Smooth muscle cell (in vitro differentiated cells): ENCODE data around the gene TAL1. TPM values are rescaled to one million over a fixed set of nuclear protein-coding genes. Genes with fewer than 3 reads are reported as not detected.

ENCODE experiments used
- DNase-seq: peaks from one replicate; lab custom pipeline; 2025; ENCODE audit not compliant: unreplicated experiment; lab: John Stamatoyannopoulos, UW
- H2AFZ ChIP-seq: fragments of 200-600 bp; sonication (generic); 2 replicates; pipeline ENCODE4 v1.6.0; 2016; ENCODE audit warnings: antibody characterized with exemption, low read depth, mild to moderate bottlenecking
- H3F3A ChIP-seq: fragments of 200-600 bp; sonication (generic); 2 replicates; pipeline ENCODE4 v1.6.0; 2017; ENCODE audit warnings: antibody characterized with exemption, low read depth
- H3K27ac ChIP-seq: fragments of 200-600 bp; sonication (generic); 2 replicates; pipeline ENCODE4 v1.5.1; 2016; ENCODE audit warnings: low read depth, mild to moderate bottlenecking
- H3K27me3 ChIP-seq: fragments of 200-600 bp; sonication (generic); 2 replicates; pipeline ENCODE4 v1.6.1; 2016; ENCODE audit warnings: low read depth, mild to moderate bottlenecking
- H3K36me3 ChIP-seq: fragments of 200-600 bp; sonication (generic); 2 replicates; pipeline ENCODE4 v1.5.1; 2016; ENCODE audit warnings: low read depth
- H3K4me1 ChIP-seq: fragments of 200-600 bp; sonication (generic); 2 replicates; pipeline ENCODE4 v1.5.1; 2016; ENCODE audit warnings: low read depth
- H3K4me2 ChIP-seq: fragments of 200-600 bp; sonication (generic); 2 replicates; pipeline ENCODE4 v1.6.0; 2016; ENCODE audit warnings: mild to moderate bottlenecking
- H3K4me3 ChIP-seq: fragments of 200-600 bp; sonication (generic); 2 replicates; pipeline ENCODE4 v1.5.1; 2016; ENCODE audit warnings: mild to moderate bottlenecking
- H3K79me2 ChIP-seq: fragments of 200-600 bp; sonication (generic); 2 replicates; pipeline ENCODE4 v1.6.0; 2016; ENCODE audit warnings: low read depth, mild to moderate bottlenecking
- H3K9ac ChIP-seq: fragments of 200-600 bp; sonication (generic); 2 replicates; pipeline ENCODE4 v1.6.0; 2016; ENCODE audit warnings: low read depth
- H3K9me3 ChIP-seq: fragments of 200-600 bp; sonication (generic); replicated peaks from 2 replicates; pipeline ENCODE4 v1.5.1; 2016; ENCODE audit warnings: low read depth
- H4K20me1 ChIP-seq: fragments of 200-600 bp; sonication (generic); 2 replicates; pipeline ENCODE4 v1.6.0; 2016; ENCODE audit warnings: low read depth
- WGBS: methylation state at CpG from one replicate; pipeline ENCODE4 v1.1.7; 2016; ENCODE audit warnings: low lambda C conversion rate; 5-methylcytosine and 5-hydroxymethylcytosine counted together
- polyA plus RNA-seq: library from polyadenylated mRNA; unstranded; fragments of >200 nt; fragmentation: Nextera tagmentation; extraction: Ambion mirVana; gene quantifications from 2 replicates; pipeline ENCODE4 v1.2.1, GENCODE V29; 2016
- total RNA-seq: library from RNA; depleted of rRNA; stranded (reverse); fragments of >200 nt; gene quantifications from 2 replicates; pipeline ENCODE4 v1.2.3, GENCODE V29; 2014
- TF ChIP-seq, protein P1 (sequence below): fragments of 200-600 bp; sonication (generic); IDR thresholded peaks from 2 replicates; pipeline ENCODE4 v1.5.1; 2017; ENCODE audit warnings: borderline replicate concordance, mild to moderate bottlenecking, antibody characterized with exemption; ENCODE audit not compliant: insufficient read depth, poor library complexity, severe bottlenecking

The TAL1 gene
- total and polyA plus RNA-seq, 2 experiments from 2014 or later, result not detected

DNA sequence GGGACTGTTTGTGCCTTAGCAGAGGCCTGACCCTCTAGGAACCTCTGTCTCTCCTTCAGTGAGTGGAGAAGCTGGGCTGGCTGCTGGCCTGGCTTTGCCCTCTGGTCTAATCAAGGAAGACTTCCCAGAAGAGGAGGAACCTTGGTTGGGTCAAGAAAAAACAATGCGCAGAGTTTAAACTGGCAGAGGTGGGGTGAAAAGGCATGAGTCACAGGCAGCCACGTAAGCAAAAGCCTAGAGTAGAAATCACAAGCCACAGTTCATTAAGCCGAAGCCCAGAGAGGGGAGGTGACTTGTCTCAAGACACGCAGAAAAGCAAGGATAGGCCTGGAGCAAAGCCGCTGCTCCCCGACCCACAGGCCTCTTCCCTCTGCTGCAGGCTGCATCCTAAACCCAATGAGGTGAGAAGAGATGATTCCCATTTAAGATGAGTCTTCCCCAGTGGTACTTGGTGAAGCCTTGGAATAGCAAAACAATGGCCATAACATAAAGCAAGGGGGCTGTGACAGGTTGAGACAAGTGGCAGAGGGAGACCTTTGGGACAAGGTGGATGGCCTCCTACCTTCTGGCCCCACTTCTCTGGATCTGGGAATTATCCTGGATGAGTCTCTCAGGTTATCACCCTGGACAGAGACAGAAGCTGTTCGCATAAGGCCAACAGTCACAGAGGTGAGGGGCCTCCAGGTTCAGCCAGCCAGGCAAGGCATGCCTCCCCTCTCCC is 49.9 kb downstream of the TAL1 start:
- H3K27me3 ChIP-seq, result peaks cover 7% of the 10 kb centered on the region
- H3F3A ChIP-seq, result peaks cover 7% of the 10 kb centered on the region
- TF ChIP-seq, protein P1, sequence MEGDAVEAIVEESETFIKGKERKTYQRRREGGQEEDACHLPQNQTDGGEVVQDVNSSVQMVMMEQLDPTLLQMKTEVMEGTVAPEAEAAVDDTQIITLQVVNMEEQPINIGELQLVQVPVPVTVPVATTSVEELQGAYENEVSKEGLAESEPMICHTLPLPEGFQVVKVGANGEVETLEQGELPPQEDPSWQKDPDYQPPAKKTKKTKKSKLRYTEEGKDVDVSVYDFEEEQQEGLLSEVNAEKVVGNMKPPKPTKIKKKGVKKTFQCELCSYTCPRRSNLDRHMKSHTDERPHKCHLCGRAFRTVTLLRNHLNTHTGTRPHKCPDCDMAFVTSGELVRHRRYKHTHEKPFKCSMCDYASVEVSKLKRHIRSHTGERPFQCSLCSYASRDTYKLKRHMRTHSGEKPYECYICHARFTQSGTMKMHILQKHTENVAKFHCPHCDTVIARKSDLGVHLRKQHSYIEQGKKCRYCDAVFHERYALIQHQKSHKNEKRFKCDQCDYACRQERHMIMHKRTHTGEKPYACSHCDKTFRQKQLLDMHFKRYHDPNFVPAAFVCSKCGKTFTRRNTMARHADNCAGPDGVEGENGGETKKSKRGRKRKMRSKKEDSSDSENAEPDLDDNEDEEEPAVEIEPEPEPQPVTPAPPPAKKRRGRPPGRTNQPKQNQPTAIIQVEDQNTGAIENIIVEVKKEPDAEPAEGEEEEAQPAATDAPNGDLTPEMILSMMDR, result no peak
- WGBS, result 65% methylated on average over 7 of the region's 7 CpGs
- no peaks in the 10 kb centered on the region for H3K4me1 ChIP-seq
- H3K4me2 ChIP-seq, result no peak overlapping the region
- no peaks in the 10 kb centered on the region for H3K9me3 ChIP-seq
- no peak overlapping the region for H3K27ac ChIP-seq
- no peaks in the 10 kb centered on the region for H3K36me3 ChIP-seq
- no peak for DNase-seq
- H2AFZ ChIP-seq, result no peak overlapping the region
- no peak overlapping the region for H3K9ac ChIP-seq
- H3K4me3 ChIP-seq, result no peak overlapping the region
- H4K20me1 ChIP-seq, result no peaks in the 10 kb centered on the region
- H3K79me2 ChIP-seq, result no peaks in the 10 kb centered on the region

DNA sequence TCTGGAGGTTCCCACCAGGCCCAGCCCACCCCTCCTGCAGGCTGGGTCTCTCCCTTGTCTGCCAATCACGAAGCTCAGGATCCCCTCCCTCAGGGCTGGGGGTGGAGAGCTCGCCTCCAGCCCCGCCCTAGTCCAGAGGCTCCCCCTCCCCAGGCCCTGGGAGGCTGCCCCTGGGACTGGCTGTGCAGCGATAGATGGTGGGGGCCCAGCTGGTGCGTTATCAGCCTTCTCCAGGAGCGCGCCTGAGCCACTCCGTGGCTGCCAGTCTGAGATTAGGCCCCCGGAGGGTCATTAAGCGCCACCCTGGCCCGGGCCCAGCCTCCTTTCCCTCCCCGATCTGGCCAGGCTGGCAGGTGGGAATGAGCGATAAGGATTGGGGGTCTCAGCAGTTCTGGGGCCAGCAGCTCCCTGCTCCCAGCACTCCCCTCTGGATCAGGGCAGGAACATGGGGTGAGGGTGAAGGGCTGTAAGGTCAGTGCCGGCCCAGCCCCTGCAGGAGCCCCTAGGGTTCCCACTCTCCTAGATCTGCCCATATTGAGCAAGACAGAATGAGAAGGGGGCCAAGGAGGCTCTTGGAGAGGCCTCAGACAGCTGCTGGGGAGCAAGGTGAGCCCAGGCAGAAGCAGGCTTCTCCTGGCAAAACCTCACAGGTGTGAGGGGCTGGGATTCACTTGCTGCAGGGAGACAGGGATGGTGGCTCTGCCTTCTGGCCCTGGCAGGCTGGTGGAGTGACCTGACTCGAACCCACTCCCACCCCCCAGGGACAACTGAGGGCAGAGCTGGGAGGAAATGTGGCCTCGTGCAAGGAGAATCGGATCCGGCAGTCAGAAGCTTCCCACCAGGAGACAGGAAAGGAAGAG is 50.7 kb downstream of the TAL1 start:
- H3K27me3 ChIP-seq, result peaks cover 7% of the 10 kb centered on the region
- no peak for DNase-seq
- WGBS, result 76% methylated on average over 16 of the region's 18 CpGs
- no peak overlapping the region for H3K4me3 ChIP-seq
- no peak overlapping the region for H3K9ac ChIP-seq
- H3F3A ChIP-seq, result peaks cover 7% of the 10 kb centered on the region
- H3K4me1 ChIP-seq, result no peaks in the 10 kb centered on the region
- H4K20me1 ChIP-seq, result no peaks in the 10 kb centered on the region
- H3K27ac ChIP-seq, result no peak overlapping the region
- no peaks in the 10 kb centered on the region for H3K79me2 ChIP-seq
- no peak overlapping the region for H3K4me2 ChIP-seq
- H3K36me3 ChIP-seq, result no peaks in the 10 kb centered on the region
- H2AFZ ChIP-seq, result no peak overlapping the region
- TF ChIP-seq, protein P1, result no peak
- H3K9me3 ChIP-seq, result no peaks in the 10 kb centered on the region

DNA sequence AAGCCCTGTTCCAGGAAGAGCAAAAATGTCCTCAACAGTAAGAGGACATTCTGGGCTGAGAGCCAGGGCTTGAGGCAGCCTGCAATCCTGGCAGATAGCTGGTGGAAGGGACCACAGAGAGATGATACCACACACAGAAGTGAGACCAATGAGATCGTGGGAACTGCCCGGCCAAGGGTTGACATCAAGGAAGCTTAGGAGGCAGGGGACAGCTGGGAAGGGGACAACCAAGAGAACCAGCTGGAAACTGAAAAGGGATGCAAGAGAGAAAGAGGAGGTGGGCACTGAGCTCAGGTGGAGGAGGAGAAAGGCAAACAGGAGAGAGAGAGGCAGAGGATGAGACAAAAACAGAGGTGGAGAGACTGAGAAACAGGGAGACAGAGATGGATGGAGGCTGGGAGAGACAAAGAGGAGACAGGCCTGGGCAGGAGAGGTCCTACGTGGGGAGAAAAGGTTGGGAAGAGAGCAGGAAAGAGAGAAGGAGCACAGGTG is 51.4 kb downstream of the TAL1 start:
- no peaks in the 10 kb centered on the region for H4K20me1 ChIP-seq
- H3K27me3 ChIP-seq, result peaks cover 7% of the 10 kb centered on the region
- peaks cover 7% of the 10 kb centered on the region for H3F3A ChIP-seq
- no peaks in the 10 kb centered on the region for H3K79me2 ChIP-seq
- no peaks in the 10 kb centered on the region for H3K4me1 ChIP-seq
- DNase-seq, result no peak
- no peak overlapping the region for H3K9ac ChIP-seq
- 63% methylated on average over 3 of the region's 3 CpGs for WGBS
- no peaks in the 10 kb centered on the region for H3K36me3 ChIP-seq
- no peak overlapping the region for H3K27ac ChIP-seq
- no peak overlapping the region for H3K4me2 ChIP-seq
- TF ChIP-seq, protein P1, result no peak
- no peak overlapping the region for H2AFZ ChIP-seq
- H3K4me3 ChIP-seq, result no peak overlapping the region
- no peaks in the 10 kb centered on the region for H3K9me3 ChIP-seq
